HepG2 (cell line): ENCODE measurements around the gene TM4SF1. TPM values are rescaled to one million over a fixed set of nuclear protein-coding genes. Genes with fewer than 3 reads are reported as not detected.

Experiments
- ARNT ChIP-seq: fragments of 450-650 bp; IDR thresholded peaks from 2 replicates; pipeline ENCODE4 v1.6.1; 2017
- ELF3 ChIP-seq: IDR thresholded peaks from 2 replicates; pipeline ENCODE4 v1.6.1; 2016; ENCODE audit warnings: missing genetic modification reagents, missing compliant biosample characterization
- HDAC2 ChIP-seq: sonication (generic); formaldehyde crosslinking; IDR thresholded peaks from 2 replicates; pipeline ENCODE4 v1.4.0; 2020; ENCODE audit warnings: missing genetic modification reagents
- HMG20A ChIP-seq: IDR thresholded peaks from 2 replicates; pipeline ENCODE4 v1.6.1; 2016; ENCODE audit warnings: borderline replicate concordance
- ISX ChIP-seq: sonication (generic); formaldehyde crosslinking; conservative IDR thresholded peaks from 2 replicates; pipeline ENCODE4 v1.5.0; 2020; ENCODE audit warnings: missing genetic modification reagents
- MTA3 ChIP-seq: sonication (generic); formaldehyde crosslinking; IDR thresholded peaks from 2 replicates; pipeline ENCODE4 v1.4.0; 2020; ENCODE audit warnings: missing genetic modification reagents
- NFE2L2 ChIP-seq: fragments of 150-350 bp; IDR thresholded peaks from 2 replicates; pipeline ENCODE4 v1.6.1; 2014; ENCODE audit warnings: low read length
- PHF8 ChIP-seq: sonication (generic); formaldehyde crosslinking; IDR thresholded peaks from 2 replicates; pipeline ENCODE4 v1.5.0; 2020; ENCODE audit warnings: missing genetic modification reagents
- SP1 ChIP-seq, 2 experiments: fragments of 450-650 bp in 1 of 2; sonication (generic) in 1 of 2; formaldehyde crosslinking in 1 of 2; IDR thresholded peaks; 2 replicates each; pipeline versions ENCODE4 v1.4.0 to v1.6.1; 2016 to 2020; ENCODE audit warnings: missing genetic modification reagents in 1 of 2
- SP5 ChIP-seq: IDR thresholded peaks from 2 replicates; pipeline ENCODE4 v1.6.1; 2016; ENCODE audit warnings: low read depth, borderline replicate concordance
- SRY ChIP-seq: sonication (generic); formaldehyde crosslinking; IDR thresholded peaks from 2 replicates; pipeline ENCODE4 v1.8.0; 2022; ENCODE audit warnings: mild to moderate bottlenecking, missing genetic modification reagents
- STAG1 ChIP-seq: sonication (generic); formaldehyde crosslinking; IDR thresholded peaks from 2 replicates; pipeline ENCODE4 v1.4.0; 2020; ENCODE audit warnings: missing genetic modification reagents
- TRIM24 ChIP-seq: sonication (generic); formaldehyde crosslinking; IDR thresholded peaks from 2 replicates; pipeline ENCODE4 v1.8.0; 2022; ENCODE audit warnings: mild to moderate bottlenecking, missing genetic modification reagents
- ZFP90 ChIP-seq: sonication (generic); formaldehyde crosslinking; IDR thresholded peaks from 2 replicates; pipeline ENCODE4 v1.8.0; 2022; ENCODE audit warnings: missing genetic modification reagents, mild to moderate bottlenecking, inconsistent platforms, borderline replicate concordance
- ZNF205 ChIP-seq: IDR thresholded peaks from 2 replicates; pipeline ENCODE4 v1.6.1; 2018; ENCODE audit warnings: missing biosample characterization, missing genetic modification reagents
- ZNF660 ChIP-seq: sonication (generic); formaldehyde crosslinking; IDR thresholded peaks from 2 replicates; pipeline ENCODE4 v1.5.1; 2020; ENCODE audit warnings: mild to moderate bottlenecking, low read depth, missing genetic modification reagents, borderline replicate concordance
- ZNF776 ChIP-seq: sonication (generic); formaldehyde crosslinking; IDR thresholded peaks from 2 replicates; pipeline ENCODE4 v1.4.0; 2020; ENCODE audit warnings: mild to moderate bottlenecking, missing genetic modification reagents
- ZSCAN29 ChIP-seq: sonication (generic); formaldehyde crosslinking; conservative IDR thresholded peaks from 2 replicates; pipeline ENCODE4 v1.4.0; 2020; ENCODE audit warnings: mild to moderate bottlenecking, missing genetic modification reagents
- polyA plus RNA-seq, 8 experiments: library from polyadenylated mRNA; depleted of rRNA in 3 of 8; stranded (reverse) in 7 of 8; unstranded in 1 of 8; fragments of >200 nt; fragmentation: Illumina TruSeq in 4 of 8; extraction: Trizol in 4 of 8; gene quantifications; 2 replicates each; pipeline versions ENCODE4 v1.2.1 to v1.2.3, GENCODE V29; 2011 to 2016; ENCODE audit warnings: low read depth in 4 of 8, missing spikeins in 1 of 8, mixed read lengths in 1 of 8; ENCODE audit not compliant: insufficient read depth in 1 of 8
- total RNA-seq, 5 experiments: library from RNA; depleted of rRNA; stranded (reverse); fragments of >200 nt; fragmentation: Illumina TruSeq; extraction: Trizol; gene quantifications; 2 replicates each; pipeline ENCODE4 v1.2.3, GENCODE V29; 2016; ENCODE audit warnings: low read depth in 1 of 5
- TF ChIP-seq, protein P1 (sequence below): IDR thresholded peaks from 2 replicates; pipeline ENCODE4 v1.6.1; 2016
- TF ChIP-seq, protein P2 (sequence below): sonication (generic); formaldehyde crosslinking; IDR thresholded peaks from 2 replicates; pipeline ENCODE4 v1.4.0; 2020; ENCODE audit warnings: missing genetic modification reagents
- TF ChIP-seq, protein P3 (sequence below): sonication (generic); formaldehyde crosslinking; IDR thresholded peaks from 2 replicates; pipeline ENCODE4 v1.8.0; 2022; ENCODE audit warnings: missing genetic modification reagents, mild to moderate bottlenecking, moderate library complexity, borderline replicate concordance
- TF ChIP-seq, protein P4 (sequence below): sonication (generic); IDR thresholded peaks from 2 replicates; pipeline ENCODE4 v1.6.1; 2016; ENCODE audit warnings: low read depth, borderline replicate concordance

The TM4SF1 gene
- total and polyA plus RNA-seq, 2 of the 13 experiments (the other 11 are each of a cell fraction or from before 2014, with no cell fraction given) = 431 to 1,359 TPM

DNA sequence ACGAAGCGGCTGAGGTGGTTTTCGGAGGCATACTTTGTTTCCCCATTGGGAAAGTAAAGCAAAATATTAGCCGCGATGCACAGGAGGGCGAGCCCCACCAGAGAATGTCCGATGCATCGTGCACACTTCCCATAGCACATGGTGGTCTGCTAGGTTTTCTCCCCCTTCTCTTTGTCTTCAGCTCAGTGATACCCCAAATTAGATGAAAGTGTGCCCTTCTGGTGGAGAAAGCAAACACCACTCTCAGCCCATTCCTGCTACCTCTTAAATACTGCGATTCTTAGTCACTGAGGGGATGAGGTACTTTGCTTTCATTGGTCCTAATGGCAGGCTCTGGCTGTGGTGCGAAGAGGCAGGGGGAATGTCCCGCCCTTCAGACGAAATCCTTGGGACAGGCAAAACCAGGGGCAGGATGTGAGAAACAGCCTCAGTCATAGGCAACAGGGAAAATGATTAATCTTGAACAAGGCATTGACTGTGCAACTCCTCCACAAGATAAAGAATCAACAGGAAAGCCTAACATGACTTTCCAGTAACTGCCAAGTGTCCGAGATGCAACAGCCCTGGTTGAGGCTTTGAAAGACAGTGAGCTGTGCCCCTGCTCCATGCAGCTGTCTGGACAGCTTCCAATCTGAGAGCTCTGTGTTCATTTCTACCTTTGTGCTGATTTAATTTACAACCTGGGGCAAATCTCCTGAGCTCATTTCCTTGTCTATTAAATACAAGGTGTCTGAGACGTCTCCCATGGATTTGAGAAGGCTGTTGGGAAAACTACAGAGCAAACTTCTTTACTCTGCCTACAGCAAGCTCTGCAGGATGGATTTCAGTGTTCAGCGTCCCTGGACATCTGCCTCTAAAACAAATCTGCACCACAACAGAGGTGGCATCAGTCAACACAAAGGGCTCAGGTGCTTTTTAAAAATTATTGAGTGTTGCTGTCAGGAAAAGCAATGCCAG lies at the start of gene TM4SF1 (continued):
- TF ChIP-seq, protein P1, sequence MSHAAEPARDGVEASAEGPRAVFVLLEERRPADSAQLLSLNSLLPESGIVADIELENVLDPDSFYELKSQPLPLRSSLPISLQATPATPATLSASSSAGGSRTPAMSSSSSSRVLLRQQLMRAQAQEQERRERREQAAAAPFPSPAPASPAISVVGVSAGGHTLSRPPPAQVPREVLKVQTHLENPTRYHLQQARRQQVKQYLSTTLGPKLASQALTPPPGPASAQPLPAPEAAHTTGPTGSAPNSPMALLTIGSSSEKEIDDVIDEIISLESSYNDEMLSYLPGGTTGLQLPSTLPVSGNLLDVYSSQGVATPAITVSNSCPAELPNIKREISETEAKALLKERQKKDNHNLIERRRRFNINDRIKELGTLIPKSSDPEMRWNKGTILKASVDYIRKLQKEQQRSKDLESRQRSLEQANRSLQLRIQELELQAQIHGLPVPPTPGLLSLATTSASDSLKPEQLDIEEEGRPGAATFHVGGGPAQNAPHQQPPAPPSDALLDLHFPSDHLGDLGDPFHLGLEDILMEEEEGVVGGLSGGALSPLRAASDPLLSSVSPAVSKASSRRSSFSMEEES (CRISPR knock-in tag) = peak; percentile 66
- TF ChIP-seq NFE2L2 (no peak), ZNF660 (no peak), ZFP90 (CRISPR knock-in tag) (peak; percentile 93), STAG1 (CRISPR knock-in tag) (peak; percentile 23; the same call in 1 of the 2 replicates), HMG20A (CRISPR knock-in tag) (peak; percentile 84; the same call in 1 of the 2 replicates), ZNF205 (CRISPR knock-in tag) (no peak), PHF8 (CRISPR knock-in tag) (peak; percentile 49), SP5 (CRISPR knock-in tag) (peak; percentile 74), MTA3 (no peak), ISX (CRISPR knock-in tag) (0 out of 2 replicates have a peak, but pooled peaks have one; percentile 44), ZNF776 (CRISPR knock-in tag) (no peak), SRY (peak; percentile 65; the same call in 1 of the 2 replicates), TRIM24 (CRISPR knock-in tag) (no peak), ARNT (no peak), ELF3 (CRISPR knock-in tag) (peak; percentile 40; the same call in 1 of the 2 replicates), HDAC2 (CRISPR knock-in tag) (peak; percentile 75), SP1 (IDR thresholded peaks at IDR 0.05) (no peak), SP1 (CRISPR knock-in tag; IDR thresholded peaks at IDR 0.05) (0 out of 2 replicates have a peak, but pooled peaks have one; percentile 39), ZSCAN29 (CRISPR knock-in tag) (peak; percentile 90; the same call in 1 of the 2 replicates)
- TF ChIP-seq, protein P2, sequence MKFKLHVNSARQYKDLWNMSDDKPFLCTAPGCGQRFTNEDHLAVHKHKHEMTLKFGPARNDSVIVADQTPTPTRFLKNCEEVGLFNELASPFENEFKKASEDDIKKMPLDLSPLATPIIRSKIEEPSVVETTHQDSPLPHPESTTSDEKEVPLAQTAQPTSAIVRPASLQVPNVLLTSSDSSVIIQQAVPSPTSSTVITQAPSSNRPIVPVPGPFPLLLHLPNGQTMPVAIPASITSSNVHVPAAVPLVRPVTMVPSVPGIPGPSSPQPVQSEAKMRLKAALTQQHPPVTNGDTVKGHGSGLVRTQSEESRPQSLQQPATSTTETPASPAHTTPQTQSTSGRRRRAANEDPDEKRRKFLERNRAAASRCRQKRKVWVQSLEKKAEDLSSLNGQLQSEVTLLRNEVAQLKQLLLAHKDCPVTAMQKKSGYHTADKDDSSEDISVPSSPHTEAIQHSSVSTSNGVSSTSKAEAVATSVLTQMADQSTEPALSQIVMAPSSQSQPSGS (CRISPR knock-in tag) = no peak; the same call in none of the 2 replicates
- TF ChIP-seq, protein P3, sequence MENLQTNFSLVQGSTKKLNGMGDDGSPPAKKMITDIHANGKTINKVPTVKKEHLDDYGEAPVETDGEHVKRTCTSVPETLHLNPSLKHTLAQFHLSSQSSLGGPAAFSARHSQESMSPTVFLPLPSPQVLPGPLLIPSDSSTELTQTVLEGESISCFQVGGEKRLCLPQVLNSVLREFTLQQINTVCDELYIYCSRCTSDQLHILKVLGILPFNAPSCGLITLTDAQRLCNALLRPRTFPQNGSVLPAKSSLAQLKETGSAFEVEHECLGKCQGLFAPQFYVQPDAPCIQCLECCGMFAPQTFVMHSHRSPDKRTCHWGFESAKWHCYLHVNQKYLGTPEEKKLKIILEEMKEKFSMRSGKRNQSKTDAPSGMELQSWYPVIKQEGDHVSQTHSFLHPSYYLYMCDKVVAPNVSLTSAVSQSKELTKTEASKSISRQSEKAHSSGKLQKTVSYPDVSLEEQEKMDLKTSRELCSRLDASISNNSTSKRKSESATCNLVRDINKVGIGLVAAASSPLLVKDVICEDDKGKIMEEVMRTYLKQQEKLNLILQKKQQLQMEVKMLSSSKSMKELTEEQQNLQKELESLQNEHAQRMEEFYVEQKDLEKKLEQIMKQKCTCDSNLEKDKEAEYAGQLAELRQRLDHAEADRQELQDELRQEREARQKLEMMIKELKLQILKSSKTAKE (CRISPR knock-in tag) = peak; percentile 89
- TF ChIP-seq, protein P4, sequence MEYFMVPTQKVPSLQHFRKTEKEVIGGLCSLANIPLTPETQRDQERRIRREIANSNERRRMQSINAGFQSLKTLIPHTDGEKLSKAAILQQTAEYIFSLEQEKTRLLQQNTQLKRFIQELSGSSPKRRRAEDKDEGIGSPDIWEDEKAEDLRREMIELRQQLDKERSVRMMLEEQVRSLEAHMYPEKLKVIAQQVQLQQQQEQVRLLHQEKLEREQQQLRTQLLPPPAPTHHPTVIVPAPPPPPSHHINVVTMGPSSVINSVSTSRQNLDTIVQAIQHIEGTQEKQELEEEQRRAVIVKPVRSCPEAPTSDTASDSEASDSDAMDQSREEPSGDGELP = no peak; the same call in 1 of the 2 replicates
